Mononuclear cell (primary cell): ENCODE results near the gene CPZ. TPM values are rescaled to one million over a fixed set of nuclear protein-coding genes. Genes with fewer than 3 reads are reported as not detected.
"Not testable (repeated sequence)": the region's sequence is repeated elsewhere in the genome, so short reads cannot be mapped to it uniquely, and the experiment has no call there.

Source experiments
- H3K27me3 ChIP-seq: 2 replicates; pipeline ENCODE4 v1.6.0; 2011; ENCODE audit warnings: low read length, control low read depth; ENCODE audit not compliant: insufficient read depth
- H3K4me1 ChIP-seq: 2 replicates; pipeline ENCODE4 v1.5.1; 2011; ENCODE audit warnings: mild to moderate bottlenecking, low read length, control low read depth; ENCODE audit not compliant: insufficient read depth
- H3K4me3 ChIP-seq: 2 replicates; pipeline ENCODE4 v1.5.1; 2011; ENCODE audit warnings: mild to moderate bottlenecking, low read length, moderate library complexity
- H3K9me3 ChIP-seq: 2 replicates; pipeline ENCODE4 v1.5.1; 2011; ENCODE audit warnings: low read depth, mild to moderate bottlenecking, control low read depth, low read length
- total RNA-seq: library from RNA; depleted of rRNA; stranded (reverse); fragments of >200 nt; gene quantifications from one replicate; pipeline ENCODE4 v1.2.3, GENCODE V29; 2012

The CPZ gene
- total RNA-seq, 1 donor: not detected

DNA sequence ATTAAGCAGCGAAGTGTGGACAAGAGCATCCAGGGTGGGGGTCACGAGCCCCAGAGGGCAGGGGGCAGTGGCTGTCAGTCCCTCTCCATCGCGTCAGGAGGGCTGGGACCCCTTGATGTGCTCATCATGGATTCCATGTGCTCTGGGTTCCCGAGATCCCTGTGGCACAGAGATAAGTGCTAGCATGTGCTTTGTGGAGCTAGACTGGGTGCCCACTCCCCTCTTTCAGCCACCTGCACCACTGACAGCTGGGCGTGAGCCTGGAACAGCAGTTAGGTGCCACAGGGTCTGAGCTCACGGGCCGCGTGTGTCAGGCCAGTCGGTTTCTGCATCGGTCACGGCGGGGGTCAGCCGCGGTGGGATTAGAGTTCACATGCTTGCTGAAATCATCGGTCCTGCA, 24.3 kb downstream of the CPZ start:
- no peaks in the 10 kb centered on the region for H3K9me3 ChIP-seq
- no peaks in the 10 kb centered on the region for H3K4me1 ChIP-seq
- no peak overlapping the region for H3K4me3 ChIP-seq
- H3K27me3 ChIP-seq: no peaks in the 10 kb centered on the region

DNA sequence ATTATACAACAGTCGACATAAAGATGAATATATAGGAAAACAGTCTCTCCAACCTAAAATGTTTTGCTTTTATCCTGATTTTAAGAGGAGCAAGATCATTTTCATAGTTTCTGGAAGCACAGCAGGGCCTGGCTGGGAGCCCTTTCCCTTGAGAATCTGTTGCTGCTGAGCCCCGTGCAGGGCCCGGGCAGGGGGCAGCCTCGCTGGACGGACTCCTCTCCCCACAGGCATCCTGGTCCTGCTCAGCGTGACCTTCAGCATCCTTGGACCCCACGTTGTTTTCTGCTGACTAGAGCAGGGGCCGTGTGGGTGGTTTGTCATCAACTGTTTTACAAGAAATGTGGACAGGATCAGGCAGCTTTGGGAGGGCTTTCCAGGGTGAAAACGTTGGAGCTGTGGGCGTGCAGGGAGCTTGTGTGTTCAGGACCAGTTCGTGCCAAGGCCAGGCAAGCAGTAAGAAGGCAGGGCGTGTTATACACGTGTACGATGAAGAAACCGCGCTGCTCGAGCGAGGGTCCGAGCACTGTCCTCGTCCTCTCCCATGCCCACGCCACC, 25.0 kb downstream of the CPZ start:
- no peaks in the 10 kb centered on the region for H3K9me3 ChIP-seq
- H3K4me3 ChIP-seq: no peak overlapping the region
- no peaks in the 10 kb centered on the region for H3K4me1 ChIP-seq
- H3K27me3 ChIP-seq: no peaks in the 10 kb centered on the region

DNA sequence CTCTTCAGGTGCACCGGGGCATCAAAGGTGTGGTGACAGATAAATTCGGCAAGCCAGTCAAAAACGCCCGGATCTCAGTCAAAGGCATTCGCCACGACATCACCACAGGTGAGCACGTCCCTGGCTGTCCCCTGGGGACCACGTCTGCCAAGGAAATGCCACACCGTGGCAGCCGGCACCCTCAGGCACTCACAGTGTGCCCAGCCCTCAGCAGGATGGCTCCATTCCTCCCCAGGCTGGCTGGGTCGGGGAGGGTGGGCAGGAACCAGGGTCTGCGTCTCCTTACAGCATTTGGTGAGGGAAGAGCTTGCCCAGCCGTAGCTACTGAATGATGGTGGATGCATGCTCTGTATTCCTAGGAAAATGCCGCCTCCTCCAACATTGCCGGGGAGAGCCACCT, 25.9 kb downstream of the CPZ start:
- H3K4me3 ChIP-seq: no peak overlapping the region
- H3K27me3 ChIP-seq: no peaks in the 10 kb centered on the region
- H3K9me3 ChIP-seq: no peaks in the 10 kb centered on the region
- H3K4me1 ChIP-seq: no peaks in the 10 kb centered on the region

DNA sequence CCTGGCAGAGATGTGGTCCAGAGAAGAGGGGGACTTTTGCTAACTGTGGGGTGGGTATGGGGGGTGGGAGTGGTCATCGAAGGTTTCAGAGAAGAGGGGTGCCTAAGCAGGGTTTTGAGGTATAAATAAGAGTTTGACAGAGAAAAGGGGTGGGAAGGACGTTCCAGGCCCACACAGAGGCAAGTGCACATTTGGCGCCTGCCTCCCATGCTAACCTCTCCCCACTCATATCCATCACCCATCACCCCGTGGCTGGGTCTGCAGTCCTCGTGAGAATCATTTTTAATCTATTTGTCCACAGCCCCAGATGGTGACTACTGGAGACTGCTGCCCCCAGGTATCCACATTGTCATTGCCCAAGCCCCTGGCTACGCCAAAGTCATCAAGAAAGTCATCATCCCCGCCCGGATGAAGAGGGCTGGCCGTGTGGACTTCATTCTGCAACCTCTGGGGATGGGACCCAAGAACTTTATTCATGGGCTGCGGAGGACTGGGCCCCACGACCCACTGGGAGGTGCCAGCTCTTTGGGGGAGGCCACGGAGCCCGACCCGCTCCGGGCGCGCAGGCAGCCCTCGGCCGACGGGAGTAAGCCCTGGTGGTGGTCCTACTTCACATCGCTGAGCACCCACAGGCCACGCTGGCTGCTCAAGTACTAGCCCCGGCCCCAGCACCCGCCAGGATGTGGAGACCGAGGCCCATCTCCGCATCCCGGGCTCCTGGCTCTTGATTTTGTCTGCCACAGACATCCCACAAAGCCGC, 26.6 kb downstream of the CPZ start:
- Histone ChIP-seq H3K4me1 (no peaks in the 10 kb centered on the region), H3K4me3 (no peak overlapping the region), H3K27me3 (no peaks in the 10 kb centered on the region), H3K9me3 (no peaks in the 10 kb centered on the region)

DNA sequence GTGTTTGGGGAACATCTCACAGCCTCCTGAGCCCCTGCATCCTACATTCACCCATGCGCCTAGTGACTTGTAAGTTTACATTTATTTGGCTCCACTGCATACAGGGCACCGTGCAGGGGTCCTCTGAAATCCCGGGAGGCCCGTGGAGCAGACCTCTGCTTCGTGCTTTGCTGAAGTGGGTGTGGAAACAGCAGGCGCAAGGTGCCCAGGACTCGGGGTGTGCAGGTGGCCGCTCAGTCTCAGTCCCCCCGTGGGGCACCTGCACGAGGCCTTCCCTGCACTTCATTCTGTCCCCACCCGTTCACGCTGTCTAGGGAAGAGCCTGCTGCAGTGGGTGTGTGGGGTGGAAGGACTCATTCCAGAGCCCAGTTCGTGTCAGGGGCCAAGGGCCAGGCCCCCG, 28.6 kb downstream of the CPZ start:
- H3K9me3 ChIP-seq, H3K27me3 ChIP-seq, H3K4me1 ChIP-seq: not testable (repeated sequence)

GRCh38 chr4:8624601-8625272, 32.2 kb downstream of the CPZ start:
- not testable (repeated sequence) for H3K27me3 ChIP-seq, H3K4me1 ChIP-seq, H3K4me3 ChIP-seq, H3K9me3 ChIP-seq

More for the DNA sequence above, 28.6 kb downstream of the CPZ start:
- H3K4me3 ChIP-seq: not testable (repeated sequence)

DNA sequence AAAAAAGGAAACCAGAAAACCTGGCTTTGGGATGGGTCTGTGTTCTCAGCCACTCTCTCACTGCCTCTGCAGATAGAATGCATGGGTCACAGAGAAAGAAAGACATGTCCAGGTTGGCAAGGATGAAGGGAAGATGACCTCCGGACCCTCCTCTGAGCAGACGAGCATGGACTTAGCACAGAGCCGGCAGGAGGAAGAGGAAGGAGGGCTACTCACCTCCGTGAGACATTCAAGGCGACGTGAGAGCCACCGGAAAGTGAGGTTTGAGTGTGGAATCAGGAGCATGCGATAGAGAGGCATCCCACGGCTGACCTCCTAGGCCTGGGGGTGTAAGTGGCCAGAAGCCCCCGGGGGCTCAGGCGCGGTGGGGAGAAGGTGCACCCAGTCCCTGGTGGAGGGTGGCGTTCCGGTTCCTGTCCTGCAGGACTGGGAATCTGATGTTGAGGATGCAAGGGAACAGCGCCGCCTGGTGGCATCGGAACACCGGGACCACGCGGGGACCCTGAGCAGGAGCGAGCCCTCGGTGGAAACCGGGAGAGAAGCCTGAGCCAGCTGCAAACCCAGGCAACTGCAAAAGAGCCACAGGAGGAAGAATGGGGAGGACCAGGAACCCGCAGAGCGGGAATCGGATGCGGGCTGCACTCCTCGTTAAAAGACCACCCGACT, 37.8 kb downstream of the CPZ start:
- not testable (repeated sequence) for H3K4me1 ChIP-seq, H3K4me3 ChIP-seq, H3K9me3 ChIP-seq, H3K27me3 ChIP-seq

- not testable (repeated sequence) for H3K27me3 ChIP-seq, H3K4me3 ChIP-seq, H3K4me1 ChIP-seq, H3K9me3 ChIP-seq
Observed at GRCh38 chr4:8631896-8632295, 39.3 kb downstream of the CPZ start.

DNA sequence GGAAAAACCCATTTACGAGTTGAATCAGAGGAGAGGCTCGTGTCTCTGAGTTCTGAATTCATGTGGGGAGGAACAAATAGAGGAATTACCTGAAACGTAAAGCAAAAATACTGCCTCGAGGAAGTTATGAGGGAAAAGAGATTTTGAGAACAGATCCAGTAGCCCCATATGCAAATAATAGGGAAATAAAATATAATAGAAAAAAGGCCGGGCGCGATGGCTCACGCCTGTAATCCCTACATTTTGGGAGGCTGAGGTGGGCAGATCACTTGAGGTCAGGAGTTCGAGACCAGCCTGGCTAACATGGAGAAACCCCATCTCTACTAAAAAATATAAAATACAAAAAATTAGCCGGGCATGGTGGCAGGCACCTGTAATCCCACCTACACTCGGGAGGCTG, 42.2 kb downstream of the CPZ start:
- not testable (repeated sequence) for H3K4me1 ChIP-seq, H3K9me3 ChIP-seq, H3K27me3 ChIP-seq, H3K4me3 ChIP-seq

DNA sequence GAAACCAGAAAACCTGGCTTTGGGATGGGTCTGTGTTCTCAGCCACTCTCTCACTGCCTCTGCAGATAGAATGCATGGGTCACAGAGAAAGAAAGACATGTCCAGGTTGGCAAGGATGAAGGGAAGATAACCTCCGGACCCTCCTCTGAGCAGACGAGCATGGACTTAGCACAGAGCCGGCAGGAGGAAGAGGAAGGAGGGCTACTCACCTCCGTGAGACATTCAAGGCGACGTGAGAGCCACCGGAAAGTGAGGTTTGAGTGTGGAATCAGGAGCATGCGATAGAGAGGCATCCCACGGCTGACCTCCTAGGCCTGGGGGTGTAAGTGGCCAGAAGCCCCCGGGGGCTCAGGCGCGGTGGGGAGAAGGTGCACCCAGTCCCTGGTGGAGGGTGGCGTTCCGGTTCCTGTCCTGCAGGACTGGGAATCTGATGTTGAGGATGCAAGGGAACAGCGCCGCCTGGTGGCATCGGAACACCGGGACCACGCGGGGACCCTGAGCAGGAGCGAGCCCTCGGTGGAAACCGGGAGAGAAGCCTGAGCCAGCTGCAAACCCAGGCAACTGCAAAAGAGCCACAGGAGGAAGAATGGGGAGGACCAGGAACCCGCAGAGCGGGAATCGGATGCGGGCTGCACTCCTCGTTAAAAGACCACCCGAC, 43.5 kb downstream of the CPZ start:
- not testable (repeated sequence) for H3K4me3 ChIP-seq, H3K9me3 ChIP-seq, H3K4me1 ChIP-seq, H3K27me3 ChIP-seq

- Histone ChIP-seq H3K27me3 (no peaks in the 10 kb centered on the region), H3K9me3 (no peaks in the 10 kb centered on the region), H3K4me3 (no peak overlapping the region), H3K4me1 (no peaks in the 10 kb centered on the region)
Observed at GRCh38 chr4:8637456-8637984, 45.0 kb downstream of the CPZ start.

GRCh38 chr4:8639021-8639420, 46.5 kb downstream of the CPZ start:
- Histone ChIP-seq H3K4me3 (no peak overlapping the region), H3K4me1 (no peaks in the 10 kb centered on the region), H3K9me3 (no peaks in the 10 kb centered on the region), H3K27me3 (no peaks in the 10 kb centered on the region)

- no peaks in the 10 kb centered on the region for H3K9me3 ChIP-seq
- H3K27me3 ChIP-seq: no peaks in the 10 kb centered on the region
- no peaks in the 10 kb centered on the region for H3K4me1 ChIP-seq
- no peak overlapping the region for H3K4me3 ChIP-seq
Observed at GRCh38 chr4:8639777-8640720, 47.5 kb downstream of the CPZ start.

- Histone ChIP-seq H3K9me3 (no peaks in the 10 kb centered on the region), H3K27me3 (no peaks in the 10 kb centered on the region), H3K4me1 (no peaks in the 10 kb centered on the region), H3K4me3 (no peak overlapping the region)
Observed at GRCh38 chr4:8640816-8641215, 48.3 kb downstream of the CPZ start.
